Transverse colon (tissue), 4 donors: ENCODE measurements around the gene C1orf167.

Experiments
- CTCF ChIP-seq, 5 experiments: fragments of 200-600 bp in 3 of 5; fragments of 450-650 bp in 2 of 5; sonication (generic) in 3 of 5; IDR thresholded peaks; 1 replicate in 2 of 5; 2 replicates in 3 of 5; pipeline ENCODE4 v1.5.1; 2016 to 2017; ENCODE audit warnings: antibody characterized with exemption in 5 of 5, inconsistent platforms in 3 of 5, mild to moderate bottlenecking in 2 of 5, moderate library complexity in 1 of 5
- EP300 ChIP-seq: sonication (generic); formaldehyde crosslinking; IDR thresholded peaks from one replicate; pipeline ENCODE4 v1.6.1; 2017; ENCODE audit warnings: antibody characterized with exemption, low read depth
- POLR2A ChIP-seq: fragments of 450-650 bp; IDR thresholded peaks from one replicate; pipeline ENCODE4 v1.6.1; 2016; ENCODE audit warnings: antibody characterized with exemption, mild to moderate bottlenecking, moderate library complexity
- POLR2AphosphoS5 ChIP-seq, 3 donors: sonication (generic); formaldehyde crosslinking; IDR thresholded peaks; one replicate each; pipeline ENCODE4 v1.6.1; 2016; ENCODE audit warnings: antibody characterized with exemption in 3 of 3

GRCh38 chr1:11778336-11778735 lies 16.3 kb downstream of the C1orf167 start:
- TF ChIP-seq CTCF (IDR thresholded peaks at IDR 0.05) (no peak), POLR2A (no peak), POLR2AphosphoS5 (IDR thresholded peaks at IDR 0.05) (no peak), EP300 (no peak)
